Fibroblast of villous mesenchyme (primary cell): Measurements from ENCODE around the gene LAMA5. TPM values are rescaled to one million over a fixed set of nuclear protein-coding genes. Genes with fewer than 3 reads are reported as not detected.

ENCODE experiments used
- DNase-seq: peaks from one replicate; pipeline ENCODE4 v3.0.0-alpha.2; 2010; ENCODE audit warnings: low read depth
- H3K4me3 ChIP-seq: 2 replicates; pipeline ENCODE4 v1.5.1; 2011; ENCODE audit warnings: low read depth, mild to moderate bottlenecking, low read length
- CTCF ChIP-seq: IDR thresholded peaks from 2 replicates; pipeline ENCODE4 v1.5.1; 2012; ENCODE audit warnings: low read depth, mild to moderate bottlenecking, low read length; ENCODE audit not compliant: insufficient read depth
- total RNA-seq: library from RNA; depleted of rRNA; stranded (reverse); fragments of >200 nt; gene quantifications from 2 replicates; pipeline ENCODE4 v1.2.3, GENCODE V29; 2012

The LAMA5 gene
- total RNA-seq, 1 donor, result 55.3 TPM

GRCh38 chr20:62392621-62393334, 25.7 kb upstream of the LAMA5 start:
- DNase-seq, result no peak
- no peak overlapping the region for H3K4me3 ChIP-seq
- TF ChIP-seq CTCF, result no peak

GRCh38 chr20:62392077-62392418, 24.9 kb upstream of the LAMA5 start:
- no peak overlapping the region for H3K4me3 ChIP-seq
- TF ChIP-seq CTCF, result no peak
- no peak for DNase-seq

GRCh38 chr20:62391165-62392076, 24.3 kb upstream of the LAMA5 start:
- TF ChIP-seq CTCF, result no peak
- no peak for DNase-seq
- H3K4me3 ChIP-seq, result no peak overlapping the region

GRCh38 chr20:62390317-62391164, 23.4 kb upstream of the LAMA5 start:
- no peak overlapping the region for H3K4me3 ChIP-seq
- DNase-seq, result no peak
- TF ChIP-seq CTCF, result no peak

- no peak for TF ChIP-seq CTCF
- H3K4me3 ChIP-seq, result no peak overlapping the region
- no peak for DNase-seq
Measured at GRCh38 chr20:62389601-62390087, 22.5 kb upstream of the LAMA5 start.

GRCh38 chr20:62388839-62389600, 21.9 kb upstream of the LAMA5 start:
- no peak for TF ChIP-seq CTCF
- H3K4me3 ChIP-seq, result no peak overlapping the region
- no peak for DNase-seq
